GM12873 (cell line): ENCODE results near the gene FAP.

Experiments used
- TF ChIP-seq, protein P1 (sequence below): IDR thresholded peaks from 2 replicates; pipeline ENCODE4 v1.5.1; 2012; ENCODE audit warnings: low read depth, mild to moderate bottlenecking, moderate library complexity, low read length, control low read depth; ENCODE audit not compliant: insufficient read depth; ENCODE audit errors: missing control alignments

Gene FAP

DNA sequence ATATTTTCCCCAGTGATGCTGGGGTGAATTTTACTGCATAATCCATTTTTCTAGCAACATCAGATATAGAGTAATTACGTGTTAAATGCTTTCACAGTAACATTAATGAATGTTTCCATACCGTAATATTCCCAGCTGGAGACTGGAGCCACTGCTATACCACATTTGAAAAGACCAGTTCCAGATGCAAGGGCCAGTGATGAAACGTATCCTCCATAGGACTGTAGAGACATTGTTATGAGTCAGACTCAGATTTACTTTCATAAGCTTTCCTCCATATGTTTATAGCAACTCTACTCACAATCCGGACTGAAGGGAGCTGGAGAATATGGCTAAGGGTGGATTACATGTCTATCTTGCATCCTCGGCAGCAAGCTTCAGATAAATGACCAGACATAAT lies 68.5 kb downstream of the FAP start:
- TF ChIP-seq, protein P1, sequence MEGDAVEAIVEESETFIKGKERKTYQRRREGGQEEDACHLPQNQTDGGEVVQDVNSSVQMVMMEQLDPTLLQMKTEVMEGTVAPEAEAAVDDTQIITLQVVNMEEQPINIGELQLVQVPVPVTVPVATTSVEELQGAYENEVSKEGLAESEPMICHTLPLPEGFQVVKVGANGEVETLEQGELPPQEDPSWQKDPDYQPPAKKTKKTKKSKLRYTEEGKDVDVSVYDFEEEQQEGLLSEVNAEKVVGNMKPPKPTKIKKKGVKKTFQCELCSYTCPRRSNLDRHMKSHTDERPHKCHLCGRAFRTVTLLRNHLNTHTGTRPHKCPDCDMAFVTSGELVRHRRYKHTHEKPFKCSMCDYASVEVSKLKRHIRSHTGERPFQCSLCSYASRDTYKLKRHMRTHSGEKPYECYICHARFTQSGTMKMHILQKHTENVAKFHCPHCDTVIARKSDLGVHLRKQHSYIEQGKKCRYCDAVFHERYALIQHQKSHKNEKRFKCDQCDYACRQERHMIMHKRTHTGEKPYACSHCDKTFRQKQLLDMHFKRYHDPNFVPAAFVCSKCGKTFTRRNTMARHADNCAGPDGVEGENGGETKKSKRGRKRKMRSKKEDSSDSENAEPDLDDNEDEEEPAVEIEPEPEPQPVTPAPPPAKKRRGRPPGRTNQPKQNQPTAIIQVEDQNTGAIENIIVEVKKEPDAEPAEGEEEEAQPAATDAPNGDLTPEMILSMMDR, result no peak

DNA sequence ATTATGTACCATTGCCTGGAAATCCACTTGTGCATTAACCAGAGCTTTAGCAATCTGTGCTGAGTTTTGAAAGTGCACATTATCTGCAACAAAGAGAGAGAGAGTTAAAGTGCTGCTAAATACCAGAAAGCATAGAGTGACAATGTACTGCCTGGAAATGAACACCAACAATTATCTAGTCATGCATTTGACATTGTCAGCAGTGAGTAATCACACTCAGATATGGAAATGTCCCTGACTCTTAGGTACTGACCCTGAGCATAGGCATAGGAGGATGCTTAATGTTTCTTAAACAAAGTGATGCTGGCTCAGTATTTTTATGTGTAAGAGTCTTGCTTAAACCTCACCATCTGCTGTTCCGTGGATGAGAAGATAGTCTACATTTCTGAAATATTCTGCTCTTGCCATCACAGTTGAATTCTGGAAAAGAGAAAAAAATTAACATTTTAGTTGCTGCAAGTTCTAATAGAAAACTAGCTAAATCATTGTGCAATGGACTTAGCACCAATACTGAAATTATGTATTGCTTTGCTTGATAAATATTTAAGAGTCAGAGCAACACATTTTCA lies 70.4 kb downstream of the FAP start:
- TF ChIP-seq, protein P1, result no peak

DNA sequence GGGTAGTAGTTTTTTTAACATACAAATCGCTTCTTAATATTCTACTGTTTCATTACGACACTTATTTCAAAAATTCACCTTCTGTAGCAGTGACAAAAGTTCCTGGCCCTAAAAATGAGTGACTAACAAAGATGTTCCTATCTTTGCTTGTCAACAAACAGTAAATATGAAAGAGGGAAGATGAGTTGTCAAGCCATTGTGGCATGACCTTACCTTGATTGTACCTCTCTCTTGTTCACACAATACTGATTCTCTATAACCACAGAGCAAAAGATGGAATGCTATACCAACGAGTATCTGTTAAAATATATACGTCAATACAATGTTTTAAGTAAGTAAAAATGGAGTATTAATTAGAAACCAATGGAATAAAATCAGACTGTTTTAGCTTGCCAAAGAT lies 76.5 kb downstream of the FAP start:
- TF ChIP-seq, protein P1, result no peak

DNA sequence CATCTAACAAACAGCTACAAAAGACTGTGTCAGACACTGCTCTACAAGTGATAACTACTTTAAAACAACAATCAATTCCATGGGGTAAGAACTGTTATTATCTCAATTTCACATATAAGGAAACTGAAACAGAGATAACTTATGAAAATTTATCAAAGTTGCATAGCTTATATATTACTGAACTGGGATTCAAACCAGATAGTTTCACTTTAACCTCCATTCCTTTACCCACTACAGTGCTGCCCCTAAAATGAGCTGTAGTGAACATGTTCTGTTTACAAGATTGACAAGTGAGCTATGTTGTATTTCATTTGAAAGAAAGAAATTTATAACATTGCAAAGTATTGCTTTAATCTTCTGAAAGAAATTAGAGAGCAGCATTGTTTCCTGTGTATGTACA lies 77.1 kb downstream of the FAP start:
- TF ChIP-seq, protein P1, result no peak

DNA sequence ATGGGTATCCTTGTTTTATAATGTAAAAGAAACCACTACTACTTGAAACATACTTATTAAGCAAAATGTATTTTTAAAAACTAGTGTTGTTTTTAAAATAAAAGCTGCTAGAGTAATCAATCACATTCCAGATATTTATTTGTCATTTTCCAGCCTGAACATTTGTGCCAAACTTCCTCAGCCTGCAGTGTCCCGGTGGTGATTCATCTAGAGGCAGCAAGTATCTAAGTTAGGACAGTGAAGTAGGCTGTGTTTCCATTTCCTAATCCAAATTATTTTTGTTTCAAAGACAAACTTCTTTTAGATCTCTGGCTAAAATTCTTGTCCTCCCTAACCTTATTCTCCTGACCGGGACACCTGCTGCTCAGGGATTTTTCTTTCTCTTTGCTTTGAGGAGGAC lies 78.4 kb downstream of the FAP start:
- TF ChIP-seq, protein P1, result no peak

DNA sequence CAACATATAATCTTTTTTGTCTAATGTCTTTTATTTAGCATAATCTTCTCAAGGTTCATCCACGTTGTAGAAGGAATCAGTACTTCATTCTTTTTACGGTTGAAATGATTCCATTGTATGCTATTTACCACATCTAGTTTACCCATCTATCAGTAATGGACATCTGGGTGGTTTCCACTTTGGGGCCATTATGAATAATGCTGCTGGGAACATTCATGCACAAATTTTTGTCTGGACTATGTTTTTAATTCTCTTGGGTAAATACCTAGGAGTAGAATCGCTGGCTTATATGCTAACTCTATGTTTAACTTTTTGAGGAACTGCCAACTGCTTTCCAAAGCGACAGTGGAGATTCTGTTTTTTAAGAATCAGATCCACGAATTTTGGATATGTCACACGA lies 83.8 kb downstream of the FAP start:
- TF ChIP-seq, protein P1, result no peak

DNA sequence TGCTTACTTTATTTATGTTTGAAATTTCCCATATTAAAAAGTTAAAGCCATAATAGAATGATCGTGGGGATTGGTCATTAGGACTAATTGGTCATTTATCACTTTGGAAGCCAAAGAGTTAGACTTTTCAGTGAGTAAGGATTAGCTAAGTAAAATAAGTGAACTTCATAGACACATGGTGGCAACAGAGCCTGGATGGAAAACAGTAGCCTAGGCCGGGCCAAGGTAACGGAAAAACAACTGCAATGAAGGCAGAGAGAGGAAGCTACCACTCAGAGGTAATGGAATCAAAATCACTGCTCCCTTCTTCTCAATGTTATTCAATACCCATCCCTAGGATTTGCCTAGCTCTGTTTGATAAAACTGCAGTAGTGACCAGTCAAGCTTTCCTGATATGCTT lies 87.1 kb downstream of the FAP start:
- TF ChIP-seq, protein P1, result no peak
